Measurements from ENCODE around the gene TEX22.

Gene TEX22, protein sequence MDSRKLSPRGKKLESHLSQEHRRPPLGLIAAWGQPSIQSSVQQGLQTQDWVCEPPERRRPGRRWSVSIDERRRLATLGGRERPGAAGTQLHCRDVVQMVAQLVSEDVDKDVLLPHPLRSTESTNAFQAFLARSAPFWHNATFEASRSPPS

DNA sequence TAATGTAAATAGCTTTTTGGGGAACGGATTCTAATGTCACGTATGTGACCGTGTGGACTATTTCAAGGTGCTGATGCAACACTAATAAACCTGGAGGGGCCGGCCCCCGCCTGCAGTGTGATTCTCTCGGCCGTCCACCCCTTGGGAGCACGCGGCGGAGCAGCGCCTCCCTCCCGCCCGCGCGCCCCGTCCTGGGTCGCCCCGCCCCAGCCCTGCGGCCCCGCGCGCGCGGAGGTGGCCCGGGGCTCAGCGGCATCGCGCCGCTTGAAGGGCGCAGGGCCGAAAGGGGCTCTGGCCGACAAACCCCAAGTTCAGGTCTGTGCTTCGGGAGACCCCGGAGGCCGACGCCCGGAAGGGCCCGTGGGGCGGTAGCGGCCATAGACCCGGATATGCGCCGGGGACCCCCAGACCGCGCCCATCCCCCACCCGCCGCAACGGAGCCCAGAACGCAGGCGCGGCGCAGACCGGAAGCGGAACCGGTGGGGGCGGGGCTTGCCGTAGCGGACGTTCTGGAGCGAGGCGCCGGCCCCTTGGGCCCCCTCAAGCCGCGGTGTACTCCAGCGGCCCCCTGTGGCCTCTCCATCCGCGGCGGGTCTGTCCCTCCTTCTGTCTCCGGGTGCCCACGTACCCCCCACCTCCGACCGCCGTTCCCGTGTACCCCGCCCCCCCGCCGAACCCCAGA is at the start of gene TEX22:
TSS of gene TEX22 (plus strand) at position 495 of the 682 bp plus-strand sequence. CDS start 803 bp downstream, outside the sequence.
- TF ChIP-seq, protein P1, sequence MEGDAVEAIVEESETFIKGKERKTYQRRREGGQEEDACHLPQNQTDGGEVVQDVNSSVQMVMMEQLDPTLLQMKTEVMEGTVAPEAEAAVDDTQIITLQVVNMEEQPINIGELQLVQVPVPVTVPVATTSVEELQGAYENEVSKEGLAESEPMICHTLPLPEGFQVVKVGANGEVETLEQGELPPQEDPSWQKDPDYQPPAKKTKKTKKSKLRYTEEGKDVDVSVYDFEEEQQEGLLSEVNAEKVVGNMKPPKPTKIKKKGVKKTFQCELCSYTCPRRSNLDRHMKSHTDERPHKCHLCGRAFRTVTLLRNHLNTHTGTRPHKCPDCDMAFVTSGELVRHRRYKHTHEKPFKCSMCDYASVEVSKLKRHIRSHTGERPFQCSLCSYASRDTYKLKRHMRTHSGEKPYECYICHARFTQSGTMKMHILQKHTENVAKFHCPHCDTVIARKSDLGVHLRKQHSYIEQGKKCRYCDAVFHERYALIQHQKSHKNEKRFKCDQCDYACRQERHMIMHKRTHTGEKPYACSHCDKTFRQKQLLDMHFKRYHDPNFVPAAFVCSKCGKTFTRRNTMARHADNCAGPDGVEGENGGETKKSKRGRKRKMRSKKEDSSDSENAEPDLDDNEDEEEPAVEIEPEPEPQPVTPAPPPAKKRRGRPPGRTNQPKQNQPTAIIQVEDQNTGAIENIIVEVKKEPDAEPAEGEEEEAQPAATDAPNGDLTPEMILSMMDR (conservative IDR thresholded peaks at IDR 0.05; ENCODE audit: low read depth, low read length): no peak
- peak; percentile 80 for DNase-seq (ENCODE audit: low read depth)

DNA sequence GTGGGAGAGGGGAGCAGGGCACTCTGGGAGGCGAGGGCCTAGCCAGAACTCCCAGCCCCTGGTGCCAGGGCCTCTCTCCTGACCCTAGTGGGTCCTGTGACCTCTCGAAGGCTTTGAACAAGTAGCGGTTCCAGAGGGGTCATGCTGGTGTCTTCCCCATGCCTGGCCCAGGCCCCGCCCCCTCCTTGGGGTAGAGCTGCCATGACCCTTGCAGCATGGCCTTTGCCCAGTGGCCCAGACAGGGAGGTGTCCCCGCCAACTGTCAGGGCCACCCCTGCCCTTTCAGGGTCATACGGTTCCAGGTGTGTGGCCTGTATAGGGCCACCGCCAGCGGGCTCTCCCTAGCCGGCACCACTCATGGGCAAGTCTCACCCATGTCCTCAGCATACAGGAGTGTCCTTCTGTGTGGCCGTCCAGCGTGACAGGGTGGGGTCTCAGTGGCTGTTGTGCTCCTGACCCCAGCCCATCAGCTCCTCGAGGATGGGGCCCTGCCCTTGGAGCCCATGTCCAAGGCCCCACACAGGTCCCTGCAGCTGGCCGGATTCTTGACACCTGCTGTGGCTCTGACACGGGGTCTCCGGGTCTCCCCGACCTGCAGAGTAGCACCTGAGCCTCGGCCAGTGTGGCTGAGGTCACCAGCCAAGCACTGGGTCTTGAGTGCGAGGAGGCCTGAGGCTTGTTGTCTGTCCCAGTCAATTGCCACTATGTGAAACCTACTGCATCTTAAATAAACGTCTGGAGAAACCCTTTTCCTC is 49.2 kb upstream of the TEX22 start:
- no peak overlapping the region for H3K4me3 ChIP-seq (ENCODE audit: low read depth, low read length)
- TF ChIP-seq, protein P1 (conservative IDR thresholded peaks at IDR 0.05; ENCODE audit: low read depth, low read length): no peak
- DNase-seq (ENCODE audit: low read depth): no peak

More for the DNA sequence above, at the start of gene TEX22:
- peak within 1 kb of the TSS; percentile 73 for H3K4me3 ChIP-seq (ENCODE audit: low read depth, low read length)

DNA sequence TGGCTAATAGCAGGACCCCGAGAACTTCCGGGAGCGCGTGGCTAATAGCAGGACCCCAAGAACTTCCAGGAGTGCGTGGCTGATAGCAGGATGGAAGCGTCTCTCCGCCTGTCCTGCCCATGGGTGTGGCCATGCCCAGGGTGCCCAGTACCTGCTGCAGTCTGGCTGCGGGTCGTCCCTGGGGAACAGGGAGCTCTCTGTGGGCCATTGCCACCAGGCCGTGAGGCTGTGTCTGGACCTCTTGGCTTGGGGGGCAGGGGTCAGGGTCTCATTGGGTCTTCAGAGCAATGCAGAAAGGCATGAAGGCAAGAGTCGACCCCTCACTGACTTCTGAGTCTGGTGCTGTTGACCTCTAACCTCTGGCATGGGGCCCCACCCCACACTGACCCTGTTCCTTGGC is 48.3 kb upstream of the TEX22 start:
- TF ChIP-seq, protein P1 (conservative IDR thresholded peaks at IDR 0.05; ENCODE audit: low read depth, low read length): no peak

DNA sequence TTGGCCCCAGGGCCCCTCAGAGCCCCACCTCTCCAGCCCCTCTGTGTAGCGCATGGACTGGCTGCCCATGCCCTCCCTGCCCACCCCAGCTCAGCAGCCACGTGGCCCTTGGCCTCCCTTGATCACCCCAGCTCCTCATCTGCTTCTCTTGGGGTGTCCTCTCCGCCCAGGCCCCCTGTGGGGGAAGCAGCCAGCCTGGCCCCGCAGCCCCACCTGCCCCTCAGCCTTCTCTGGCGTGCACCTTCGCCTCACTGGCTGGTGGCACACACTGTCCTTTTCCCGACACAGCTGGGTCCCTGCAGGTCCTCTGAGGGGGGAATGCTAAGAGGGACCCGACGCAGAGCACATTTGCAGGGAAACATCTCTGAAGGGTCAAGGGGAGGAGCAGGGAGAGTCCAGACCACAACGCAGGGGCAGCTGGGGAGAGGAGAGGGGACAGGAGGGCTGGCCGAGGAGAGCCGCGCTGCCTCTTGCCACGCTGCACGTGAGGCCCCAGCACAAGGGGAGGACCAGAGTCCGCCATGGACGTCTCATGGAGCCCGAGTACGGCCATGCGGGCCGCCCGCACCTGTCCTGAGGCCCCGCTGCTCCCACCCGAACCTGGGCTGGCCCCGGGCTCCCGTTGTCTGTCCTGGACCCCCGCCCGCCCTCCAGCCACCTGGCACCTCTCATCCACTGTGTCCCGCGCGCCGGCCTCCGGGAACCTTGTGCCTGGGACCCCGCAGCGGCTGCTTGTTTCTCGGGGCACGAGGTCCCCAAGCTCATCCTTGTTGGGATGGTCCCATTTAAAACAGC is 47.7 kb upstream of the TEX22 start:
- H3K4me3 ChIP-seq (ENCODE audit: low read depth, low read length): no peak overlapping the region
- TF ChIP-seq, protein P1 (conservative IDR thresholded peaks at IDR 0.05; ENCODE audit: low read depth, low read length): no peak
- DNase-seq (ENCODE audit: low read depth): no peak

More for the DNA sequence above, 48.3 kb upstream of the TEX22 start:
- no peak for DNase-seq (ENCODE audit: low read depth)
- H3K4me3 ChIP-seq (ENCODE audit: low read depth, low read length): no peak overlapping the region

DNA sequence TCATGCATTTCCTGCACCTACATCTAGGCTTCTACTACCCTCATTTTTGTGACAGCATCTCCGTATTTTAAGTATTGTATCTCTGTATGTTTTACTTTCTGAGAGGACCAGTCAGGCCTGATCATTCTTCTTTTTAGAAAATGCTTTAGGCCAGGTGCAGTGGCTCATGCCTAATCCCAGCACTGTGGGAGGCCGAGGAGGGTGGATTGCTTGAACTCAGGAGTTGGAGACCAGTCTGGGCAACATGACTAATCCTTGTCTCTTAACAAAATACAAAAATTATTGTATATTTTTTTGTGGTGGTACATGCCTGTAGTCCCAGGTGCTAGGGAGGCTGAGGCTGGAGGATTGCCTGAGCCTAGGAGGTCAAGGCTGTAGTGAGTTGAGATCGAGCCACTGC is 46.9 kb upstream of the TEX22 start:
- no peak for DNase-seq (ENCODE audit: low read depth)
- H3K4me3 ChIP-seq (ENCODE audit: low read depth, low read length): no peak overlapping the region
- TF ChIP-seq, protein P1 (conservative IDR thresholded peaks at IDR 0.05; ENCODE audit: low read depth, low read length): no peak

DNA sequence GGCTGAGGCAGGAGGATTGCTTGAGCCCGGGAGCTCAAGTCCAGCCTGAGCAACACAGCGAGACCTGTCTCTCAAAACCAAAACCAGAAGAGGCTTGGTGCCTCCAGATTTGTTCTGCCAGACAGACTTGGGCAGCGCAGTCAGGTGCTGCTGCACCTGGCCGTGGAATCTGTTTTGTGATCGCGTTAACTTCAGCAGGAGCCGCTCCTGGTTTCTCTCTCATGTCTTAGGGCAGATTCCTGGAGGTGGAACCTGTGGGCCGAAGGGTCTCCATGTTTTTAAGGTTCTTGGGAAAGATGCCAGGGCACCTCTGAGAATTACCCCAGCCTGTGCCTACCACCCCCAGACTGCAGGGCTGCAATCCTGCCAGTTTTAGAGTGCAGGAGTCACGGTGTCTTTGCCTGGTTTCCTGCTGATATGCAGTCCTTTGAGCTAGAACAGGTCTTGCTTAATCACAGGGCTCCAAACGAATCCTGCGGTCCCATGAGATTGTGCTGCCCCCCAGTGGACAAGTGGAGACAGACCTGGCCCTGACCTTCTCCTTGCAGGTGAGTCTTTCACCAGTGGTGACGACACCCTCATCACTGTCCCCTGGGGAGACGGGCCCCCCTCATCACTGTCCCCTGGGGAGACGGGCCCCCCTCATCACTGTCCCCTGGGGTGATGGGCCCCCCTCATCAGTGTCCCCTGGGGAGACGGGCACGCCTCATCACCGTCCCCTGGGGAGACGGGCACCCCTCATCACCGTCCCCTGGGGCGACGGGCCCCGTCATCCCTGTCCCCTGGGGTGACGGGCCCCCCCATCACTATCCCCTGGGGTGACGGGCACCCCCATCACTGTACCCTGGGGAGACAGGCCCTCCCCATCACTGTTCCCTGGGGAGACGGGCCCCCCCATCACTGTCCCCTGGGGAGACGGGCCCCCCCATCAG is 46.2 kb upstream of the TEX22 start:
- peak; percentile 94 for DNase-seq (ENCODE audit: low read depth)
- TF ChIP-seq, protein P1 (conservative IDR thresholded peaks at IDR 0.05; ENCODE audit: low read depth, low read length): peak; percentile 91
- H3K4me3 ChIP-seq (ENCODE audit: low read depth, low read length): no peak overlapping the region

Data from choroid plexus epithelial cell (primary cell).